Measurements from ENCODE around the gene NME8. TPM values are rescaled to one million over a fixed set of nuclear protein-coding genes. Genes with fewer than 3 reads are reported as not detected.

NME8 gene
- total RNA-seq, 2 experiments from 2014 or later = not detected

- ChIA-PET CTCF (no interaction called here), POLR2A (no interaction called here)
- no peak for DNase-seq
- Mint-ChIP-seq H3K4me3 (no peak overlapping the region), H3K27me3 (peaks cover 15% of the 10 kb centered on the region), H3K9me3 (no peaks in the 10 kb centered on the region), H3K4me1 (peaks cover 4% of the 10 kb centered on the region), H3K27ac (no peak overlapping the region), H3K36me3 (ENCODE audit: low read depth) (no peaks in the 10 kb centered on the region)
These were observed 16.2 kb upstream of the NME8 start for GRCh38 chr7:37832194-37832593.

GRCh38 chr7:37833107-37833817 lies 15.1 kb upstream of the NME8 start:
- DNase-seq = peak; percentile 53
- Mint-ChIP-seq H3K4me3 (peak overlapping the region; percentile 50), H3K27me3 (peaks cover 14% of the 10 kb centered on the region), H3K27ac (no peak overlapping the region), H3K36me3 (ENCODE audit: low read depth) (no peaks in the 10 kb centered on the region), H3K9me3 (no peaks in the 10 kb centered on the region), H3K4me1 (peaks cover 4% of the 10 kb centered on the region)
- POLR2A ChIA-PET = no interaction called here
- CTCF ChIA-PET = interaction anchor here (0.6 kb wide), 1 partner anchor 548 kb away, joined by 4 read pairs; no protein-coding TSS in a partner anchor

- Mint-ChIP-seq H3K36me3 (ENCODE audit: low read depth) (no peaks in the 10 kb centered on the region), H3K27ac (no peak overlapping the region), H3K27me3 (peaks cover 14% of the 10 kb centered on the region), H3K4me3 (no peak overlapping the region), H3K9me3 (no peaks in the 10 kb centered on the region), H3K4me1 (peaks cover 4% of the 10 kb centered on the region)
- CTCF ChIA-PET = no interaction called here
- POLR2A ChIA-PET = no interaction called here
- no peak for DNase-seq
These were observed 14.6 kb upstream of the NME8 start for GRCh38 chr7:37833818-37834146.

- ChIA-PET CTCF (interaction anchor here (0.6 kb wide), 1 partner anchor 13 kb away, joined by 3 read pairs; no protein-coding TSS in a partner anchor), POLR2A (no interaction called here)
- no peak for DNase-seq
- H3K27me3 Mint-ChIP-seq = no peaks in the 10 kb centered on the region
- H3K27ac Mint-ChIP-seq = no peak overlapping the region
- H3K4me3 Mint-ChIP-seq = no peak overlapping the region
- no peaks in the 10 kb centered on the region for H3K36me3 Mint-ChIP-seq (ENCODE audit: low read depth)
- H3K9me3 Mint-ChIP-seq = no peaks in the 10 kb centered on the region
- no peaks in the 10 kb centered on the region for H3K4me1 Mint-ChIP-seq
These were observed 5.1 kb downstream of the NME8 start for GRCh38 chr7:37853468-37853867.

GRCh38 chr7:37882086-37882485 lies 33.7 kb downstream of the NME8 start:
- H3K27me3 Mint-ChIP-seq = peaks cover 18% of the 10 kb centered on the region
- no peaks in the 10 kb centered on the region for H3K9me3 Mint-ChIP-seq
- H3K36me3 Mint-ChIP-seq (ENCODE audit: low read depth) = no peaks in the 10 kb centered on the region
- H3K27ac Mint-ChIP-seq = no peak overlapping the region
- ChIA-PET CTCF (no interaction called here), POLR2A (no interaction called here)
- no peaks in the 10 kb centered on the region for H3K4me1 Mint-ChIP-seq
- H3K4me3 Mint-ChIP-seq = no peak overlapping the region
- no peak for DNase-seq

- Mint-ChIP-seq H3K27ac (no peak overlapping the region), H3K9me3 (no peaks in the 10 kb centered on the region), H3K36me3 (ENCODE audit: low read depth) (no peaks in the 10 kb centered on the region), H3K4me1 (no peaks in the 10 kb centered on the region), H3K4me3 (no peak overlapping the region), H3K27me3 (peaks cover 20% of the 10 kb centered on the region)
- ChIA-PET POLR2A (interaction anchor here (0.7 kb wide), 1 partner anchor 173 kb away, joined by 3 read pairs; no protein-coding TSS in a partner anchor), CTCF (no interaction called here)
- no peak for DNase-seq
These were observed 45.0 kb downstream of the NME8 start for GRCh38 chr7:37893359-37893758.

GRCh38 chr7:37894671-37895070 lies 46.3 kb downstream of the NME8 start:
- no peak for DNase-seq
- ChIA-PET POLR2A (no interaction called here), CTCF (no interaction called here)
- peaks cover 20% of the 10 kb centered on the region for H3K27me3 Mint-ChIP-seq
- H3K9me3 Mint-ChIP-seq = no peaks in the 10 kb centered on the region
- H3K36me3 Mint-ChIP-seq (ENCODE audit: low read depth) = no peaks in the 10 kb centered on the region
- no peak overlapping the region for H3K27ac Mint-ChIP-seq
- H3K4me1 Mint-ChIP-seq = no peaks in the 10 kb centered on the region
- H3K4me3 Mint-ChIP-seq = no peak overlapping the region

GRCh38 chr7:37899712-37900247 lies 51.4 kb downstream of the NME8 start:
- H3K4me1 Mint-ChIP-seq = no peaks in the 10 kb centered on the region
- H3K36me3 Mint-ChIP-seq (ENCODE audit: low read depth) = no peaks in the 10 kb centered on the region
- H3K4me3 Mint-ChIP-seq = no peak overlapping the region
- no peak for DNase-seq
- H3K27me3 Mint-ChIP-seq = peaks cover 12% of the 10 kb centered on the region
- no peak overlapping the region for H3K27ac Mint-ChIP-seq
- CTCF ChIA-PET = no interaction called here
- H3K9me3 Mint-ChIP-seq = no peaks in the 10 kb centered on the region
- POLR2A ChIA-PET = no interaction called here

GRCh38 chr7:37901236-37901827 lies 52.9 kb downstream of the NME8 start:
- H3K9me3 Mint-ChIP-seq = no peaks in the 10 kb centered on the region
- H3K36me3 Mint-ChIP-seq (ENCODE audit: low read depth) = no peaks in the 10 kb centered on the region
- H3K27me3 Mint-ChIP-seq = peaks cover 16% of the 10 kb centered on the region
- POLR2A ChIA-PET = no interaction called here
- no peak for DNase-seq
- CTCF ChIA-PET = interaction anchor here (0.9 kb wide), 1 partner anchor 10 kb away, joined by 3 read pairs; no protein-coding TSS in a partner anchor
- H3K27ac Mint-ChIP-seq = no peak overlapping the region
- H3K4me1 Mint-ChIP-seq = no peaks in the 10 kb centered on the region
- H3K4me3 Mint-ChIP-seq = no peak overlapping the region

- H3K4me1 Mint-ChIP-seq = no peaks in the 10 kb centered on the region
- ChIA-PET CTCF (interaction anchor here (0.9 kb wide), 1 partner anchor 9 kb away, joined by 3 read pairs; no protein-coding TSS in a partner anchor), POLR2A (no interaction called here)
- no peak overlapping the region for H3K27ac Mint-ChIP-seq
- no peaks in the 10 kb centered on the region for H3K9me3 Mint-ChIP-seq
- H3K27me3 Mint-ChIP-seq = peaks cover 19% of the 10 kb centered on the region
- no peak for DNase-seq
- no peak overlapping the region for H3K4me3 Mint-ChIP-seq
- H3K36me3 Mint-ChIP-seq (ENCODE audit: low read depth) = no peaks in the 10 kb centered on the region
These were observed 53.6 kb downstream of the NME8 start for GRCh38 chr7:37901890-37902524.

- no peaks in the 10 kb centered on the region for H3K9me3 Mint-ChIP-seq
These were observed 59.9 kb downstream of the NME8 start for GRCh38 chr7:37908221-37908788.

GRCh38 chr7:37912756-37913155 lies 64.4 kb downstream of the NME8 start:
- H3K27me3 Mint-ChIP-seq = peaks cover 56% of the 10 kb centered on the region
- no peaks in the 10 kb centered on the region for H3K9me3 Mint-ChIP-seq
- CTCF ChIA-PET = no interaction called here
- H3K4me3 Mint-ChIP-seq = no peak overlapping the region
- POLR2A ChIA-PET = no interaction called here
- DNase-seq = no peak
- H3K27ac Mint-ChIP-seq = no peak overlapping the region
- H3K4me1 Mint-ChIP-seq = peaks cover 10% of the 10 kb centered on the region
- H3K36me3 Mint-ChIP-seq (ENCODE audit: low read depth) = no peaks in the 10 kb centered on the region

More at GRCh38 chr7:37908221-37908788, 59.9 kb downstream of the NME8 start:
- POLR2A ChIA-PET = no interaction called here
- Mint-ChIP-seq H3K36me3 (ENCODE audit: low read depth) (no peaks in the 10 kb centered on the region), H3K4me3 (no peak overlapping the region), H3K27me3 (peaks cover 43% of the 10 kb centered on the region), H3K27ac (no peak overlapping the region), H3K4me1 (no peaks in the 10 kb centered on the region)
- DNase-seq = no peak
- CTCF ChIA-PET = interaction anchor here (1.0 kb wide), 1 partner anchor 12 kb away, joined by 3 read pairs; the partner anchor contains the start of gene EPDR1

GRCh38 chr7:37915438-37915837 lies 67.0 kb downstream of the NME8 start:
- H3K4me1 Mint-ChIP-seq = peaks cover 14% of the 10 kb centered on the region
- no peaks in the 10 kb centered on the region for H3K36me3 Mint-ChIP-seq (ENCODE audit: low read depth)
- no peak overlapping the region for H3K4me3 Mint-ChIP-seq
- DNase-seq = no peak
- CTCF ChIA-PET = no interaction called here
- peaks cover 79% of the 10 kb centered on the region for H3K27me3 Mint-ChIP-seq
- H3K9me3 Mint-ChIP-seq = no peaks in the 10 kb centered on the region
- POLR2A ChIA-PET = no interaction called here
- H3K27ac Mint-ChIP-seq = no peak overlapping the region

All from activated CD4-positive, alpha-beta T cell treated with anti-CD3 and anti-CD28 coated beads, Interleukin-2, amount 10 ng/mL, durations not matched to agents 7 days and 5 days (primary cell).